NCI-H1930 (cell line): ENCODE measurements around the gene PLPP2.

ENCODE experiments used
- DNase-seq, 2 experiments: peaks; one replicate each; lab custom pipeline; 2025; lab: John Stamatoyannopoulos, UW

PLPP2 gene

GRCh38 chr19:291006-291521 lies at the start of gene PLPP2:
Gene PLPP2, minus strand, starts transcription at chr19:291403. Its CDS starts 67 bp downstream, at chr19:291336.
- no peak for DNase-seq

GRCh38 chr19:340620-341385 lies 49.6 kb upstream of the PLPP2 start:
- DNase-seq = no peak

GRCh38 chr19:339262-339887 lies 48.2 kb upstream of the PLPP2 start:
- no peak for DNase-seq

- no peak for DNase-seq
Measured at GRCh38 chr19:338421-338820, 47.2 kb upstream of the PLPP2 start.

GRCh38 chr19:336067-336614 lies 44.9 kb upstream of the PLPP2 start:
- no peak for DNase-seq

GRCh38 chr19:335486-336066 lies 44.4 kb upstream of the PLPP2 start:
- no peak for DNase-seq

- DNase-seq = no peak
Measured at GRCh38 chr19:335072-335471, 43.9 kb upstream of the PLPP2 start.

GRCh38 chr19:334296-335071 lies 43.3 kb upstream of the PLPP2 start:
- DNase-seq = no peak

GRCh38 chr19:330503-330902 lies 39.3 kb upstream of the PLPP2 start:
- DNase-seq = no peak

- DNase-seq = no peak
Measured at GRCh38 chr19:329876-330275, 38.7 kb upstream of the PLPP2 start.

- no peak for DNase-seq
Measured at GRCh38 chr19:328025-328505, 36.9 kb upstream of the PLPP2 start.

GRCh38 chr19:327291-328024 lies 36.3 kb upstream of the PLPP2 start:
- no peak for DNase-seq

- DNase-seq = no peak
Measured at GRCh38 chr19:326871-327270, 35.7 kb upstream of the PLPP2 start.

GRCh38 chr19:325937-326565 lies 34.8 kb upstream of the PLPP2 start:
- DNase-seq = no peak

- DNase-seq = no peak
Measured at GRCh38 chr19:325173-325936, 34.2 kb upstream of the PLPP2 start.

- no peak for DNase-seq
Measured at GRCh38 chr19:324716-325115, 33.5 kb upstream of the PLPP2 start.

- DNase-seq = no peak
Measured at GRCh38 chr19:322616-323015, 31.4 kb upstream of the PLPP2 start.

GRCh38 chr19:318509-318774 lies 27.2 kb upstream of the PLPP2 start:
- no peak for DNase-seq

- DNase-seq = no peak
Measured at GRCh38 chr19:317710-318508, 26.7 kb upstream of the PLPP2 start.
